ENCODE data around the gene KRTAP10-9. TPM values are rescaled to one million over a fixed set of nuclear protein-coding genes. Genes with fewer than 3 reads are reported as not detected.

KRTAP10-9 gene
- polyA plus RNA-seq, 1 of the 3 experiments (the other 2 are of a cell fraction) = not detected

DNA sequence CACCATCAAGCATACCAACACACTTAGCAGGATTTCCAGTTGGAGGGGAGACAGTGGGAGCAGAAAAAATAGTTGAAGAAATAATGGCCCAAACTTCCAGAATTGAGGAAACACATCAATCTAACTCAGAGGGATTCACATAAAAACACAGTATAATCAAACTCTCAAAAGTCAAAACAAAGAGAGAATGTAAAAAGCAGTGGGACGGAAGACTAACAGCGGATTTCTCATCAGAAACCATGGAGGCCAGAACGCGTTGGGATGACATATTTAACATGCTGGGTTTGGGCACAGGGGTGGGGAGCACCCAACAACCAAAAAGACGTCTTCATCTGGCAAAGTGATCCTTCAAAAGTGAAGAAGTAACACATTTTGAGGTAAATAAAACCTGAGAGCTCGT is 7.0 kb upstream of the KRTAP10-9 start:
- no peak overlapping the region for H3K27ac ChIP-seq (ENCODE audit: low read depth in 2 of 2, low read length in 1 of 2)
- WGBS (ENCODE audit: low lambda C conversion rate) = 10% methylated on average over 6 of the region's 6 CpGs
- no peak for DNase-seq
- H3K4me2 ChIP-seq = no peak overlapping the region
- H2AFZ ChIP-seq (ENCODE audit: low read depth) = no peak overlapping the region
- no peaks in the 10 kb centered on the region for H3K79me2 ChIP-seq (ENCODE audit: insufficient read depth)
- no peak overlapping the region for H3K9ac ChIP-seq
- ChIA-PET POLR2A (no interaction called here), CTCF (interaction anchor here (0.7 to 2.8 kb wide), 2 partner anchors 8 to 173 kb away, joined by 3 to 11 read pairs; partner anchors contain the start of gene KRTAP10-8)
- no peaks in the 10 kb centered on the region for H3F3A ChIP-seq (replicated peaks; ENCODE audit: insufficient read depth)
- no peak overlapping the region for H3K4me3 ChIP-seq (ENCODE audit: low read depth in 2 of 2, low read length in 1 of 2)
- TF ChIP-seq GATA2 (CRISPR knock-in tag; IDR thresholded peaks at IDR 0.05) = no peak
- TF ChIP-seq EP300 (IDR thresholded peaks at IDR 0.05; ENCODE audit: borderline replicate concordance in 1 of 2, low read depth in 1 of 2, low read length in 1 of 2) = no peak
- TF ChIP-seq, protein P1, sequence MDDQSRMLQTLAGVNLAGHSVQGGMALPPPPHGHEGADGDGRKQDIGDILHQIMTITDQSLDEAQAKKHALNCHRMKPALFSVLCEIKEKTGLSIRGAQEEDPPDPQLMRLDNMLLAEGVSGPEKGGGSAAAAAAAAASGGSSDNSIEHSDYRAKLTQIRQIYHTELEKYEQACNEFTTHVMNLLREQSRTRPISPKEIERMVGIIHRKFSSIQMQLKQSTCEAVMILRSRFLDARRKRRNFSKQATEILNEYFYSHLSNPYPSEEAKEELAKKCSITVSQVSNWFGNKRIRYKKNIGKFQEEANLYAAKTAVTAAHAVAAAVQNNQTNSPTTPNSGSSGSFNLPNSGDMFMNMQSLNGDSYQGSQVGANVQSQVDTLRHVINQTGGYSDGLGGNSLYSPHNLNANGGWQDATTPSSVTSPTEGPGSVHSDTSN (IDR thresholded peaks at IDR 0.05) = no peak
- TF ChIP-seq NFIC (IDR thresholded peaks at IDR 0.05; ENCODE audit: borderline replicate concordance) = no peak
- no peak for TF ChIP-seq POLR2AphosphoS5 (IDR thresholded peaks at IDR 0.05; ENCODE audit: low read depth, low read length)
- TF ChIP-seq FOXJ3 (CRISPR knock-in tag; IDR thresholded peaks at IDR 0.05) = no peak
- no peaks in the 10 kb centered on the region for H4K20me1 ChIP-seq (ENCODE audit: insufficient read depth)
- H3K4me1 ChIP-seq (ENCODE audit: control insufficient read depth in 1 of 2, insufficient read depth in 2 of 2, low read depth in 1 of 2, low read length in 1 of 2) = no peaks in the 10 kb centered on the region
- H3K9me2 ChIP-seq = no peaks in the 10 kb centered on the region
- peaks cover 0 to 3% of the 10 kb centered on the region in 2 experiments for H3K36me3 ChIP-seq (replicated peaks in 1 of 2; ENCODE audit: control insufficient read depth in 1 of 2, insufficient read depth in 2 of 2, low read length in 1 of 2)
- H3K27me3 ChIP-seq (ENCODE audit: insufficient read depth) = peaks cover 24% of the 10 kb centered on the region
- peaks cover 18% of the 10 kb centered on the region for H3K9me3 ChIP-seq

DNA sequence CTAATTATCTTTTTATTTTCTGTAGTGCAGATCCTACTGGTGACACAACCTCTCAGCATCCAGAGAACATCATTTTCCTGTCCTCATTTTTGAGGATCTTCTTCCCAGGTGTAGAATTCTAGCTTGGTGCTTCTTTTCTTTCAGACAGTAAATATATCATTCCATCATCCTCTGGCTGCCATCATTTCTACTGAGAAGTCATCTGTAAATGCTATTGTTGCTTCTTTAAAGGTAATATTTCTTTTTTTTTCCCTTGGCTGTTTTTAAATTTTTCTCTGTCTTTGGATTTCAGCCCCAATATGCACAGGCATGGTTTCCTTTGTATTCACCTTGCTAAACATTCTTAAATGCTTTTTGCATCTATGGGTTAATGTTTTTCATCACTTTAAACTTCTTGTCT is 3.3 kb upstream of the KRTAP10-9 start:
- H3K4me1 ChIP-seq (ENCODE audit: control insufficient read depth in 1 of 2, insufficient read depth in 2 of 2, low read depth in 1 of 2, low read length in 1 of 2) = no peaks in the 10 kb centered on the region; a peak in 1 of 4 replicates
- no peaks in the 10 kb centered on the region for H3K79me2 ChIP-seq (ENCODE audit: insufficient read depth)
- TF ChIP-seq, protein P2, sequence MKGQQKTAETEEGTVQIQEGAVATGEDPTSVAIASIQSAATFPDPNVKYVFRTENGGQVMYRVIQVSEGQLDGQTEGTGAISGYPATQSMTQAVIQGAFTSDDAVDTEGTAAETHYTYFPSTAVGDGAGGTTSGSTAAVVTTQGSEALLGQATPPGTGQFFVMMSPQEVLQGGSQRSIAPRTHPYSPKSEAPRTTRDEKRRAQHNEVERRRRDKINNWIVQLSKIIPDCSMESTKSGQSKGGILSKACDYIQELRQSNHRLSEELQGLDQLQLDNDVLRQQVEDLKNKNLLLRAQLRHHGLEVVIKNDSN (IDR thresholded peaks at IDR 0.05; ENCODE audit: borderline replicate concordance, low read depth) = no peak
- TF ChIP-seq TAF1 (IDR thresholded peaks at IDR 0.05; ENCODE audit: borderline replicate concordance, low read depth, low read length) = no peak
- H3F3A ChIP-seq (replicated peaks; ENCODE audit: insufficient read depth) = no peaks in the 10 kb centered on the region
- H3K27ac ChIP-seq (ENCODE audit: low read depth in 2 of 2, low read length in 1 of 2) = no peak overlapping the region
- H3K36me3 ChIP-seq (replicated peaks in 1 of 2; ENCODE audit: control insufficient read depth in 1 of 2, insufficient read depth in 2 of 2, low read length in 1 of 2) = peaks cover 0 to 3% of the 10 kb centered on the region in 2 experiments
- no peak for DNase-seq
- H3K4me3 ChIP-seq (ENCODE audit: low read depth in 2 of 2, low read length in 1 of 2) = no peak overlapping the region
- no peaks in the 10 kb centered on the region for H4K20me1 ChIP-seq (ENCODE audit: insufficient read depth)
- POLR2A ChIA-PET = no interaction called here
- no peaks in the 10 kb centered on the region for H3K9me2 ChIP-seq
- no peak overlapping the region for H3K4me2 ChIP-seq
- CTCF ChIA-PET = no interaction called here
- no peak overlapping the region for H2AFZ ChIP-seq (ENCODE audit: low read depth)
- no peak overlapping the region for H3K9ac ChIP-seq
- H3K9me3 ChIP-seq = peaks cover 18% of the 10 kb centered on the region
- peaks cover 3% of the 10 kb centered on the region; the same call in 1 of the 2 replicates for H3K27me3 ChIP-seq (ENCODE audit: insufficient read depth)

DNA sequence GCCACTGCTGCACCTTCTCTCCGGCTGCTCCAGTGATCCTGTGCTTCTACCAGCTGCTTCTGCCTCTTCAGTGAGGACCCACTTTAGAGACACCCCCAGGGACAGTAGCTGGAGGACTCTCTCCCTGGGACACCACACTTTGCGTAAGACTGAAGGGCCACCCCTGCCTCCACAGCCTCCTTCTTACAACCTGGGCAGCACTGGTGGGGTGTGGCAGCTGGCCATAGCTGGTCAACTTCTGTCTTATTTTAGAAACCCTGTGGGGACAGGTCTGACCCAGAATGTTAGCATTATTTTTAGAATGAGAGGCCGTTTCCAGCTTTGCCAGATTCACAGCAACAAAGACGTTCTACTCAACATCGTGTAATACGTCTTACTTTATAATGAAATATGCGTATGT is 1.1 kb upstream of the KRTAP10-9 start:
- no peak overlapping the region for H3K27ac ChIP-seq (ENCODE audit: low read depth in 2 of 2, low read length in 1 of 2)
- no peak for DNase-seq

More for the DNA sequence above, 1.1 kb upstream of the KRTAP10-9 start:
- H3K27me3 ChIP-seq (ENCODE audit: insufficient read depth) = peaks cover 11% of the 10 kb centered on the region; the same call in 1 of the 2 replicates
- H3F3A ChIP-seq (replicated peaks; ENCODE audit: insufficient read depth) = no peaks in the 10 kb centered on the region
- H3K36me3 ChIP-seq (replicated peaks in 1 of 2; ENCODE audit: control insufficient read depth in 1 of 2, insufficient read depth in 2 of 2, low read length in 1 of 2) = peaks cover 0 to 3% of the 10 kb centered on the region in 2 experiments
- ChIA-PET POLR2A (no interaction called here), CTCF (interaction anchor here (4.4 kb wide), 1 partner anchor 168 kb away, joined by 15 read pairs; no protein-coding TSS in a partner anchor)
- H2AFZ ChIP-seq (ENCODE audit: low read depth) = no peak overlapping the region
- no peak overlapping the region for H3K4me3 ChIP-seq (ENCODE audit: low read depth in 2 of 2, low read length in 1 of 2)
- no peaks in the 10 kb centered on the region; a peak in 1 of 4 replicates for H3K4me1 ChIP-seq (ENCODE audit: control insufficient read depth in 1 of 2, insufficient read depth in 2 of 2, low read depth in 1 of 2, low read length in 1 of 2)
- TF ChIP-seq, protein P1 (IDR thresholded peaks at IDR 0.05) = no peak
- TF ChIP-seq MXI1 (IDR thresholded peaks at IDR 0.05; ENCODE audit: low read depth, low read length) = no peak
- no peak for TF ChIP-seq RXRA (IDR thresholded peaks at IDR 0.05; ENCODE audit: borderline replicate concordance, low read depth)
- TF ChIP-seq, protein P3, sequence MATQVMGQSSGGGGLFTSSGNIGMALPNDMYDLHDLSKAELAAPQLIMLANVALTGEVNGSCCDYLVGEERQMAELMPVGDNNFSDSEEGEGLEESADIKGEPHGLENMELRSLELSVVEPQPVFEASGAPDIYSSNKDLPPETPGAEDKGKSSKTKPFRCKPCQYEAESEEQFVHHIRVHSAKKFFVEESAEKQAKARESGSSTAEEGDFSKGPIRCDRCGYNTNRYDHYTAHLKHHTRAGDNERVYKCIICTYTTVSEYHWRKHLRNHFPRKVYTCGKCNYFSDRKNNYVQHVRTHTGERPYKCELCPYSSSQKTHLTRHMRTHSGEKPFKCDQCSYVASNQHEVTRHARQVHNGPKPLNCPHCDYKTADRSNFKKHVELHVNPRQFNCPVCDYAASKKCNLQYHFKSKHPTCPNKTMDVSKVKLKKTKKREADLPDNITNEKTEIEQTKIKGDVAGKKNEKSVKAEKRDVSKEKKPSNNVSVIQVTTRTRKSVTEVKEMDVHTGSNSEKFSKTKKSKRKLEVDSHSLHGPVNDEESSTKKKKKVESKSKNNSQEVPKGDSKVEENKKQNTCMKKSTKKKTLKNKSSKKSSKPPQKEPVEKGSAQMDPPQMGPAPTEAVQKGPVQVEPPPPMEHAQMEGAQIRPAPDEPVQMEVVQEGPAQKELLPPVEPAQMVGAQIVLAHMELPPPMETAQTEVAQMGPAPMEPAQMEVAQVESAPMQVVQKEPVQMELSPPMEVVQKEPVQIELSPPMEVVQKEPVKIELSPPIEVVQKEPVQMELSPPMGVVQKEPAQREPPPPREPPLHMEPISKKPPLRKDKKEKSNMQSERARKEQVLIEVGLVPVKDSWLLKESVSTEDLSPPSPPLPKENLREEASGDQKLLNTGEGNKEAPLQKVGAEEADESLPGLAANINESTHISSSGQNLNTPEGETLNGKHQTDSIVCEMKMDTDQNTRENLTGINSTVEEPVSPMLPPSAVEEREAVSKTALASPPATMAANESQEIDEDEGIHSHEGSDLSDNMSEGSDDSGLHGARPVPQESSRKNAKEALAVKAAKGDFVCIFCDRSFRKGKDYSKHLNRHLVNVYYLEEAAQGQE (IDR thresholded peaks at IDR 0.05; ENCODE audit: low read depth, low read length) = no peak
- TF ChIP-seq JUND (IDR thresholded peaks at IDR 0.05) = no peak
- TF ChIP-seq, protein P4, sequence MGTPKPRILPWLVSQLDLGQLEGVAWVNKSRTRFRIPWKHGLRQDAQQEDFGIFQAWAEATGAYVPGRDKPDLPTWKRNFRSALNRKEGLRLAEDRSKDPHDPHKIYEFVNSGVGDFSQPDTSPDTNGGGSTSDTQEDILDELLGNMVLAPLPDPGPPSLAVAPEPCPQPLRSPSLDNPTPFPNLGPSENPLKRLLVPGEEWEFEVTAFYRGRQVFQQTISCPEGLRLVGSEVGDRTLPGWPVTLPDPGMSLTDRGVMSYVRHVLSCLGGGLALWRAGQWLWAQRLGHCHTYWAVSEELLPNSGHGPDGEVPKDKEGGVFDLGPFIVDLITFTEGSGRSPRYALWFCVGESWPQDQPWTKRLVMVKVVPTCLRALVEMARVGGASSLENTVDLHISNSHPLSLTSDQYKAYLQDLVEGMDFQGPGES (IDR thresholded peaks at IDR 0.05; ENCODE audit: low read depth, low read length) = no peak
- TF ChIP-seq EP300 (IDR thresholded peaks at IDR 0.05; ENCODE audit: borderline replicate concordance in 1 of 2, low read depth in 1 of 2, low read length in 1 of 2) = no peak
- H3K79me2 ChIP-seq (ENCODE audit: insufficient read depth) = no peaks in the 10 kb centered on the region
- H3K9me3 ChIP-seq = peaks cover 10% of the 10 kb centered on the region; the same call in 1 of the 2 replicates
- 27% methylated on average over 6 of the region's 7 CpGs for WGBS (ENCODE audit: low lambda C conversion rate)
- no peaks in the 10 kb centered on the region for H3K9me2 ChIP-seq
- H3K4me2 ChIP-seq = no peak overlapping the region
- H3K9ac ChIP-seq = no peak overlapping the region
- H4K20me1 ChIP-seq (ENCODE audit: insufficient read depth) = no peaks in the 10 kb centered on the region
